ENCODE measurements around the gene CTXN1.
A peak's percentile ranks its signal among the peaks of the same experiment; 100 is the strongest.

Gene CTXN1

GRCh38 chr19:7925171-7925851 is 624 bp downstream of the CTXN1 start (continued):
- no peak for TF ChIP-seq ZNF362 (tag by site-specific recombination; IDR thresholded peaks at IDR 0.05)
- no peak for TF ChIP-seq ZNF621 (tag by site-specific recombination; IDR thresholded peaks at IDR 0.05)
- peak; percentile 44; the same call in 1 of the 2 replicates for TF ChIP-seq GLIS1 (tag by site-specific recombination; IDR thresholded peaks at IDR 0.05)
- no peak for TF ChIP-seq ZNF266 (tag by site-specific recombination; IDR thresholded peaks at IDR 0.05; ENCODE audit: low read depth)
- no peak for TF ChIP-seq ZNF843 (tag by site-specific recombination; IDR thresholded peaks at IDR 0.05)
- TF ChIP-seq, protein P1, sequence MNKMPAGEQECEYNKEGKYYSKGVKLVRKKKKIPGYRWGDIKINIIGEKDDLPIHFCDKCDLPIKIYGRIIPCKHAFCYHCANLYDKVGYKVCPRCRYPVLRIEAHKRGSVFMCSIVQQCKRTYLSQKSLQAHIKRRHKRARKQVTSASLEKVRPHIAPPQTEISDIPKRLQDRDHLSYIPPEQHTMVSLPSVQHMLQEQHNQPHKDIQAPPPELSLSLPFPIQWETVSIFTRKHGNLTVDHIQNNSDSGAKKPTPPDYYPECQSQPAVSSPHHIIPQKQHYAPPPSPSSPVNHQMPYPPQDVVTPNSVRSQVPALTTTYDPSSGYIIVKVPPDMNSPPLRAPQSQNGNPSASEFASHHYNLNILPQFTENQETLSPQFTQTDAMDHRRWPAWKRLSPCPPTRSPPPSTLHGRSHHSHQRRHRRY (tag by site-specific recombination; IDR thresholded peaks at IDR 0.05), result no peak
- no peak for TF ChIP-seq HOXA7 (CRISPR knock-in tag; IDR thresholded peaks at IDR 0.05; ENCODE audit: borderline replicate concordance)
- no peak for TF ChIP-seq ZNF571 (tag by site-specific recombination; IDR thresholded peaks at IDR 0.05)
- no peak for TF ChIP-seq ZNF664 (tag by site-specific recombination; IDR thresholded peaks at IDR 0.05)
- no peak for TF ChIP-seq ZNF777 (tag by site-specific recombination; IDR thresholded peaks at IDR 0.05; ENCODE audit: borderline replicate concordance)
- no peak for TF ChIP-seq MZF1 (tag by site-specific recombination; IDR thresholded peaks at IDR 0.05; ENCODE audit: borderline replicate concordance)
- TF ChIP-seq PRDM1 (tag by site-specific recombination; IDR thresholded peaks at IDR 0.05), result no peak
- TF ChIP-seq ZNF114 (tag by site-specific recombination; IDR thresholded peaks at IDR 0.05), result no peak
- TF ChIP-seq ZNF10 (tag by site-specific recombination; IDR thresholded peaks at IDR 0.05), result peak; percentile 51; the same call in 1 of the 2 replicates
- TF ChIP-seq ZNF521 (tag by site-specific recombination; IDR thresholded peaks at IDR 0.05), result no peak
- no peak; the same call in 1 of the 2 replicates for TF ChIP-seq ZNF335 (tag by site-specific recombination; conservative IDR thresholded peaks at IDR 0.05)
- no peak for TF ChIP-seq OSR2 (tag by site-specific recombination; IDR thresholded peaks at IDR 0.05)
- no peak for TF ChIP-seq ZNF48 (tag by site-specific recombination; IDR thresholded peaks at IDR 0.05)
- TF ChIP-seq ZNF132 (tag by site-specific recombination; IDR thresholded peaks at IDR 0.05; ENCODE audit: borderline replicate concordance), result no peak
- no peak for TF ChIP-seq ZNF501 (tag by site-specific recombination; IDR thresholded peaks at IDR 0.05)
- TF ChIP-seq ZNF146 (tag by site-specific recombination; IDR thresholded peaks at IDR 0.05), result no peak
- TF ChIP-seq, protein P2, sequence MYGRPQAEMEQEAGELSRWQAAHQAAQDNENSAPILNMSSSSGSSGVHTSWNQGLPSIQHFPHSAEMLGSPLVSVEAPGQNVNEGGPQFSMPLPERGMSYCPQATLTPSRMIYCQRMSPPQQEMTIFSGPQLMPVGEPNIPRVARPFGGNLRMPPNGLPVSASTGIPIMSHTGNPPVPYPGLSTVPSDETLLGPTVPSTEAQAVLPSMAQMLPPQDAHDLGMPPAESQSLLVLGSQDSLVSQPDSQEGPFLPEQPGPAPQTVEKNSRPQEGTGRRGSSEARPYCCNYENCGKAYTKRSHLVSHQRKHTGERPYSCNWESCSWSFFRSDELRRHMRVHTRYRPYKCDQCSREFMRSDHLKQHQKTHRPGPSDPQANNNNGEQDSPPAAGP (tag by site-specific recombination; IDR thresholded peaks at IDR 0.05), result no peak
- no peak for TF ChIP-seq ZBTB8A (tag by site-specific recombination; IDR thresholded peaks at IDR 0.05)
- 0 out of 2 replicates have a peak, but pooled peaks have one; percentile 23 for TF ChIP-seq ZNF677 (tag by site-specific recombination; IDR thresholded peaks at IDR 0.05)
- no peak for TF ChIP-seq ZNF211 (tag by site-specific recombination; IDR thresholded peaks at IDR 0.05; ENCODE audit: low read depth)
- TF ChIP-seq ZNF585B (tag by site-specific recombination; IDR thresholded peaks at IDR 0.05), result no peak
- no peak for TF ChIP-seq ZNF76 (tag by site-specific recombination; IDR thresholded peaks at IDR 0.05; ENCODE audit: borderline replicate concordance, low read depth)
- 0 out of 2 replicates have a peak, but pooled peaks have one; percentile 27 for TF ChIP-seq ZBTB44 (tag by site-specific recombination; IDR thresholded peaks at IDR 0.05)
- no peak for TF ChIP-seq ZBTB10 (tag by site-specific recombination; IDR thresholded peaks at IDR 0.05)
- 0 out of 2 replicates have a peak, but pooled peaks have one; percentile 28 for TF ChIP-seq ZBTB48 (tag by site-specific recombination; IDR thresholded peaks at IDR 0.05)
- TF ChIP-seq FEZF1 (tag by site-specific recombination; IDR thresholded peaks at IDR 0.05), result no peak
- TF ChIP-seq ZNF707 (tag by site-specific recombination; IDR thresholded peaks at IDR 0.05), result no peak
- no peak for TF ChIP-seq BCL6B (tag by site-specific recombination; IDR thresholded peaks at IDR 0.05)
